Astrocyte of the cerebellum (primary cell): ENCODE measurements around the gene FUT1.
A peak's percentile ranks its signal among the peaks of the same experiment; 100 is the strongest.
"Not testable (repeated sequence)": the region's sequence is repeated elsewhere in the genome, so short reads cannot be mapped to it uniquely, and the experiment has no call there.

Experiments used
- DNase-seq: peaks from one replicate; pipeline ENCODE4 v3.0.0-alpha.2; 2011; ENCODE audit warnings: low read depth
- H3K4me3 ChIP-seq: 2 replicates; pipeline ENCODE4 v1.5.1; 2011; ENCODE audit warnings: mild to moderate bottlenecking, low read depth, low read length, moderate library complexity
- CTCF ChIP-seq: IDR thresholded peaks from 2 replicates; pipeline ENCODE4 v1.5.1; 2012; ENCODE audit warnings: low read length, low read depth, moderate library complexity, mild to moderate bottlenecking; ENCODE audit errors: missing control alignments
- in situ Hi-C: cut with HindIII; loops from 2 replicates; pipeline ENCODE4 v1.10.0; 2017; ENCODE audit warnings: low sequenced_read_pairs

Gene FUT1

GRCh38 chr19:48722196-48722708 is 30.2 kb downstream of the FUT1 start:
- in situ Hi-C loops = no loop called here
- DNase-seq = no peak
- no peak for TF ChIP-seq CTCF
- no peak overlapping the region for H3K4me3 ChIP-seq

- TF ChIP-seq CTCF = no peak
- peak; percentile 99 for DNase-seq
- peak overlapping the region; percentile 60 for H3K4me3 ChIP-seq
- in situ Hi-C loops = no loop called here
Measured at GRCh38 chr19:48720613-48721296, 31.7 kb downstream of the FUT1 start.

GRCh38 chr19:48720251-48720612 is 32.2 kb downstream of the FUT1 start:
- peak overlapping the region; percentile 60 for H3K4me3 ChIP-seq
- in situ Hi-C loops = no loop called here
- TF ChIP-seq CTCF = no peak
- DNase-seq = no peak

- in situ Hi-C loops = no loop called here
Measured at GRCh38 chr19:48719263-48720171, 32.9 kb downstream of the FUT1 start, which contains the start of gene MAMSTR. Gene MAMSTR (minus strand): TSS chr19:48719725. CDS start chr19:48719031, 694 bp downstream.

GRCh38 chr19:48718711-48719231 is 33.7 kb downstream of the FUT1 start:
- no peak overlapping the region for H3K4me3 ChIP-seq

More at GRCh38 chr19:48719263-48720171, 32.9 kb downstream of the FUT1 start, which contains the start of gene MAMSTR:
- peak within 1 kb of the TSS; percentile 60 for H3K4me3 ChIP-seq
- no peak for TF ChIP-seq CTCF
- no peak for DNase-seq

GRCh38 chr19:48718106-48718505 is 34.3 kb downstream of the FUT1 start:
- in situ Hi-C loops, DNase-seq, H3K4me3 ChIP-seq: not testable (repeated sequence)

More at GRCh38 chr19:48718711-48719231, 33.7 kb downstream of the FUT1 start:
- in situ Hi-C loops = no loop called here
- DNase-seq = no peak
- TF ChIP-seq CTCF = no peak
